Measurements from ENCODE around the gene TMEM139. TPM values are rescaled to one million over a fixed set of nuclear protein-coding genes. Genes with fewer than 3 reads are reported as not detected.

Gene TMEM139
- polyA plus RNA-seq (ENCODE audit: insufficient read depth in 1 of 5, insufficient read length in 5 of 5, low replicate concordance in 1 of 5), result 1 to 10 TPM; 4.9 to 8.4 (median 6.9) TPM
- long read RNA-seq, donor 1, partial matches to known transcripts, result 0 of 3 reads
- long read RNA-seq, donor 1, other reads (novel, unspliced or antisense), result 0 of 3 reads
- long read RNA-seq, donor 2, partial matches to known transcripts, result 0 of 2 reads
- long read RNA-seq, donor 2, other reads (novel, unspliced or antisense), result 0 of 2 reads
- long read RNA-seq, donor 3, partial matches to known transcripts, result 0 of 1 reads
- long read RNA-seq, donor 3, other reads (novel, unspliced or antisense), result 0 of 1 reads
- long read RNA-seq, donor 4, result 0 reads
- long read RNA-seq, donor 5, partial matches to known transcripts, result 5 of 7 reads
- long read RNA-seq, donor 5, other reads (novel, unspliced or antisense), result 0 of 7 reads
- long read RNA-seq, donor 6, partial matches to known transcripts, result 0 of 2 reads
- long read RNA-seq, donor 6, other reads (novel, unspliced or antisense), result 0 of 2 reads
- long read RNA-seq, donor 7, partial matches to known transcripts, result 0 of 1 reads
- long read RNA-seq, donor 7, other reads (novel, unspliced or antisense), result 0 of 1 reads
- long read RNA-seq, donor 8, partial matches to known transcripts, result 0 of 1 reads
- long read RNA-seq, donor 8, other reads (novel, unspliced or antisense), result 0 of 1 reads

GRCh38 chr7:143284591-143285469 is at the start of gene TMEM139:
TSS of gene TMEM139 (plus strand) at chr7:143284958. CDS start at chr7:143285958, 1,000 bp downstream.
- DNase-seq, result no peak

GRCh38 chr7:143235561-143235960 is 49.2 kb upstream of the TMEM139 start:
- no peak for DNase-seq

- DNase-seq, result no peak
Measured at GRCh38 chr7:143236408-143236990, 48.3 kb upstream of the TMEM139 start.

GRCh38 chr7:143237366-143237765 is 47.4 kb upstream of the TMEM139 start:
- DNase-seq, result no peak

GRCh38 chr7:143238289-143238980 is 46.3 kb upstream of the TMEM139 start:
- DNase-seq, result no peak

GRCh38 chr7:143239813-143240212 is 44.9 kb upstream of the TMEM139 start:
- DNase-seq, result no peak

- peak; percentile 55 to 77 for DNase-seq
Measured at GRCh38 chr7:143240291-143241168, 44.2 kb upstream of the TMEM139 start.

GRCh38 chr7:143242306-143242705 is 42.5 kb upstream of the TMEM139 start:
- DNase-seq, result no peak

GRCh38 chr7:143243111-143243510 is 41.6 kb upstream of the TMEM139 start:
- DNase-seq, result no peak

- DNase-seq, result peak in 1 of 2 donors; percentile 11
Measured at GRCh38 chr7:143243614-143244013, 41.1 kb upstream of the TMEM139 start.

GRCh38 chr7:143244321-143244720 is 40.4 kb upstream of the TMEM139 start:
- no peak for DNase-seq

- no peak for DNase-seq
Measured at GRCh38 chr7:143245123-143245522, 39.6 kb upstream of the TMEM139 start.

GRCh38 chr7:143247372-143247771 is 37.4 kb upstream of the TMEM139 start:
- no peak for DNase-seq

GRCh38 chr7:143248761-143249354 is 35.9 kb upstream of the TMEM139 start:
- no peak for DNase-seq

- DNase-seq, result no peak
Measured at GRCh38 chr7:143250199-143250598, 34.6 kb upstream of the TMEM139 start.

- DNase-seq, result no peak
Measured at GRCh38 chr7:143250822-143251221, 33.9 kb upstream of the TMEM139 start.

GRCh38 chr7:143252006-143252405 is 32.8 kb upstream of the TMEM139 start:
- no peak for DNase-seq

GRCh38 chr7:143255564-143255963 is 29.2 kb upstream of the TMEM139 start:
- no peak for DNase-seq

GRCh38 chr7:143256325-143256724 is 28.4 kb upstream of the TMEM139 start:
- no peak for DNase-seq

GRCh38 chr7:143256932-143257331 is 27.8 kb upstream of the TMEM139 start:
- DNase-seq, result no peak

Measured in right lung (tissue), 10 donors.